Esophagus muscularis mucosa (tissue), 4 donors: ENCODE measurements around the gene PAXIP1. TPM values are rescaled to one million over a fixed set of nuclear protein-coding genes. Genes with fewer than 3 reads are reported as not detected.
A peak's percentile ranks its signal among the peaks of the same experiment; 100 is the strongest.

Source experiments
- DNase-seq: peaks from one replicate; pipeline ENCODE4 v3.0.0-alpha.2; 2017; ENCODE audit errors: extremely low spot score
- H3K27ac ChIP-seq, 4 donors: fragments of 200-600 bp; sonication (generic); replicated peaks in 1 of 4; 1 replicate in 3 of 4; 2 replicates in 1 of 4; pipeline ENCODE4 v1.5.1; 2016 to 2019; ENCODE audit warnings: mild to moderate bottlenecking in 1 of 4
- H3K27me3 ChIP-seq, 4 donors: fragments of 200-600 bp; sonication (generic); one replicate each; pipeline versions ENCODE4 v1.5.1 to v1.6.0; 2016 to 2019
- H3K36me3 ChIP-seq, 4 donors: fragments of 200-600 bp; sonication (generic); one replicate each; pipeline ENCODE4 v1.5.1; 2016 to 2019
- H3K4me1 ChIP-seq, 4 donors: fragments of 200-600 bp; sonication (generic); one replicate each; pipeline ENCODE4 v1.5.1; 2016 to 2019
- H3K4me3 ChIP-seq, 4 donors: fragments of 200-600 bp; sonication (generic); 1 replicate in 2 of 4; 2 replicates in 2 of 4; pipeline ENCODE4 v1.5.1; 2016 to 2019; ENCODE audit warnings: mild to moderate bottlenecking in 4 of 4, moderate library complexity in 1 of 4
- H3K9me3 ChIP-seq, 4 donors: fragments of 200-600 bp; sonication (generic); 1 replicate in 3 of 4; 2 replicates in 1 of 4; pipeline ENCODE4 v1.5.1; 2016 to 2019
- EP300 ChIP-seq: sonication (generic); formaldehyde crosslinking; IDR thresholded peaks from one replicate; pipeline ENCODE4 v1.6.1; 2017; ENCODE audit warnings: antibody characterized with exemption
- POLR2A ChIP-seq: fragments of 450-650 bp; IDR thresholded peaks from one replicate; pipeline ENCODE4 v1.6.1; 2017; ENCODE audit warnings: antibody characterized with exemption, moderate library complexity, mild to moderate bottlenecking, low read depth
- POLR2AphosphoS5 ChIP-seq, 2 donors: sonication (generic); formaldehyde crosslinking; IDR thresholded peaks; one replicate each; pipeline ENCODE4 v1.6.1; 2017; ENCODE audit warnings: antibody characterized with exemption in 2 of 2
- WGBS: methylation state at CpG from one replicate; pipeline ENCODE4 v1.1.5; 2018; 5-methylcytosine and 5-hydroxymethylcytosine counted together
- intact Hi-C: fragments of 100-400 bp; cut with DNase I; formaldehyde crosslinking; loops from one replicate; pipeline ENCODE4 v1.15.1; 2023
- total RNA-seq, 4 donors: library from RNA; depleted of rRNA; stranded (reverse); fragments of >200 nt; gene quantifications; one replicate each; pipeline versions ENCODE4 v1.1.0 to v1.2.1, GENCODE V29; 2016
- TF ChIP-seq, protein P1 (sequence below), 3 experiments: fragments of 200-600 bp in 2 of 3; fragments of 450-650 bp in 1 of 3; sonication (generic) in 2 of 3; IDR thresholded peaks; one replicate each; pipeline ENCODE4 v1.5.1; 2017 to 2019; ENCODE audit warnings: antibody characterized with exemption in 3 of 3, mild to moderate bottlenecking in 2 of 3, moderate library complexity in 1 of 3

The PAXIP1 gene
- total RNA-seq, 4 donors from 2014 or later, result 7.6 to 12.3 (median 9.5) TPM

DNA sequence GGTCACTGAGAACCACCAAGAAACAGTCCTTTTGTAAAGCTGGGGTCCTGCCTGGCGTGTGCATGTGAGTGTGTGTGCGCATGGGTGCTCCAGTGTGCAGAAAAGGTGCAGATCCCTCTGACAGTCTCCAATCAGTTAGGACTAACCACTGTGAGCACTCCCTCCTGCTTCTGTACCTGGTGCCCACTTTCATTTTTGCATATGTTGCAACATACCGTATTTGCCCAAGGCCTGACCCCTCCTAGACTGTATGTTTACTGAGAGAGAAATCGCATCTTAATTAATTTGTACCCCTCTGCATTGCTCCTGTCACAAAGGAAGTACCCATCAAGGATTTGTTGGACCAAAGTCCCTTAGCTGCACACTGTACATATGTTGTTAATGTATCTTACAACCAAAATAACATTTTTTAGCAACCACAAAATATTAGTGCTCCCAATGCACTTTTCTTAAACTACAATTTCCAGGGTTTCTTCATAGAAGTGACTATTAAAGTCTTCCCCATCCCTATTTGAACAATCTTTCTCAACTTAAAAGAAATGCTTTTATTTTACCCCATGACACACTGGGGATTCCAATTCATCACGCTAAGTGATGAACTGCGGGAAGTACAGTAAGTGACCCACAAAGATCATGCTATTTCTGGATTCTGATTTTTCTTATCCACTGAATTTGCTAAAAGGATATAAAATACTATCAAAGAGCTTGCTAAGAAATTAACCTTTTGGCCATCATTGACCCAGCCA, 16.6 kb downstream of the PAXIP1 start:
- no peaks in the 10 kb centered on the region for H3K9me3 ChIP-seq
- H3K4me3 ChIP-seq, result no peak overlapping the region
- intact Hi-C loops, result no loop called here
- peaks cover 0 to 34% (median 8%) of the 10 kb centered on the region in 4 donors for H3K36me3 ChIP-seq
- no peak for DNase-seq
- peaks cover 0 to 18% (median 14%) of the 10 kb centered on the region in 4 donors for H3K4me1 ChIP-seq
- TF ChIP-seq POLR2AphosphoS5 (IDR thresholded peaks at IDR 0.05) (no peak), EP300 (no peak), POLR2A (no peak)
- TF ChIP-seq, protein P1, sequence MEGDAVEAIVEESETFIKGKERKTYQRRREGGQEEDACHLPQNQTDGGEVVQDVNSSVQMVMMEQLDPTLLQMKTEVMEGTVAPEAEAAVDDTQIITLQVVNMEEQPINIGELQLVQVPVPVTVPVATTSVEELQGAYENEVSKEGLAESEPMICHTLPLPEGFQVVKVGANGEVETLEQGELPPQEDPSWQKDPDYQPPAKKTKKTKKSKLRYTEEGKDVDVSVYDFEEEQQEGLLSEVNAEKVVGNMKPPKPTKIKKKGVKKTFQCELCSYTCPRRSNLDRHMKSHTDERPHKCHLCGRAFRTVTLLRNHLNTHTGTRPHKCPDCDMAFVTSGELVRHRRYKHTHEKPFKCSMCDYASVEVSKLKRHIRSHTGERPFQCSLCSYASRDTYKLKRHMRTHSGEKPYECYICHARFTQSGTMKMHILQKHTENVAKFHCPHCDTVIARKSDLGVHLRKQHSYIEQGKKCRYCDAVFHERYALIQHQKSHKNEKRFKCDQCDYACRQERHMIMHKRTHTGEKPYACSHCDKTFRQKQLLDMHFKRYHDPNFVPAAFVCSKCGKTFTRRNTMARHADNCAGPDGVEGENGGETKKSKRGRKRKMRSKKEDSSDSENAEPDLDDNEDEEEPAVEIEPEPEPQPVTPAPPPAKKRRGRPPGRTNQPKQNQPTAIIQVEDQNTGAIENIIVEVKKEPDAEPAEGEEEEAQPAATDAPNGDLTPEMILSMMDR (IDR thresholded peaks at IDR 0.05), result no peak
- H3K27me3 ChIP-seq, result no peaks in the 10 kb centered on the region
- H3K27ac ChIP-seq, result no peak overlapping the region
- WGBS, result 98% methylated on average over 6 of the region's 6 CpGs

- Histone ChIP-seq H3K9me3 (no peaks in the 10 kb centered on the region), H3K36me3 (peaks cover 0 to 34% (median 11%) of the 10 kb centered on the region in 4 donors), H3K27ac (peak overlapping the region in 1 of 4 donors; percentile 5), H3K4me1 (peaks cover 0 to 18% (median 14%) of the 10 kb centered on the region in 4 donors), H3K27me3 (no peaks in the 10 kb centered on the region), H3K4me3 (no peak overlapping the region)
- no peak for DNase-seq
- intact Hi-C loops, result no loop called here
- 77% methylated on average over 6 of the region's 6 CpGs for WGBS
- TF ChIP-seq POLR2A (no peak), POLR2AphosphoS5 (IDR thresholded peaks at IDR 0.05) (no peak), EP300 (no peak)
- TF ChIP-seq, protein P1 (IDR thresholded peaks at IDR 0.05), result no peak
These were observed 17.7 kb downstream of the PAXIP1 start for GRCh38 chr7:154985230-154985629.

DNA sequence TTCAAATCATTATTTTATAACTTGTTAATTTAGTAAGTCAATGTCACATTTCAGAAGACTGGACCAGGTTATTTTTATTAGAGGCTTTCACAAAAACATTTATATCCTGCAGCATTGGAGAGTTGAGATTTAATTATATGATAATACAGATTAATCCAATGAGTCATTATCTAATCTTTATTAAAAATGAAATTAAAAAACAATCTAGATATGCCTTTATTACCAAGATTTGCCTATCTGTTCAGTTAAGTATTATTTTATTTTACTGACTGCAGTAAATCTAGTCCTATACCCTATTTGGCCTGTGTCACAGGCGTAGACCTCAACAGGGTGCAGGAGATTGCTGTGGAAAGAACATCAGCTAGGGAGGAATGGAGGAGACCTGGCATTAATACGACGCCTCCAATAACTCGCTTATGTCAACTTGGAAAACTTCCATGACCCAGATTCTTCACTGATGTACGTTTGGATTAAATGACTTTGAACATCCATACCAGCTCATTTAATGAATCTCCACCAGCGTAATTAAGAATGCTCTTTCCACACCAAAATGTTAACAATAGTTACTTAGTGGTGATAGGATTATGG, 18.2 kb downstream of the PAXIP1 start:
- H3K27me3 ChIP-seq, result no peaks in the 10 kb centered on the region
- H3K36me3 ChIP-seq, result peaks cover 0 to 33% (median 12%) of the 10 kb centered on the region in 4 donors
- H3K27ac ChIP-seq, result peak overlapping the region in 2 of 4 donors; percentile 2 to 5
- H3K4me3 ChIP-seq, result no peak overlapping the region
- no peaks in the 10 kb centered on the region for H3K9me3 ChIP-seq
- intact Hi-C loops, result no loop called here
- TF ChIP-seq POLR2AphosphoS5 (IDR thresholded peaks at IDR 0.05) (no peak), EP300 (no peak), POLR2A (no peak)
- TF ChIP-seq, protein P1 (IDR thresholded peaks at IDR 0.05), result no peak
- DNase-seq, result no peak
- 36% methylated on average over 6 of the region's 6 CpGs for WGBS
- H3K4me1 ChIP-seq, result peaks cover 0 to 18% (median 14%) of the 10 kb centered on the region in 4 donors

- no peak overlapping the region for H3K4me3 ChIP-seq
- no peaks in the 10 kb centered on the region for H3K9me3 ChIP-seq
- DNase-seq, result no peak
- no peak overlapping the region for H3K27ac ChIP-seq
- TF ChIP-seq POLR2A (no peak), POLR2AphosphoS5 (IDR thresholded peaks at IDR 0.05) (no peak), EP300 (no peak)
- TF ChIP-seq, protein P1 (IDR thresholded peaks at IDR 0.05), result no peak
- no peaks in the 10 kb centered on the region for H3K27me3 ChIP-seq
- WGBS, result 85% methylated on average over 3 of the region's 3 CpGs
- H3K4me1 ChIP-seq, result no peaks in the 10 kb centered on the region
- peaks cover 6 to 60% (median 33%) of the 10 kb centered on the region in 4 donors for H3K36me3 ChIP-seq
- intact Hi-C loops, result no loop called here
These were observed 24.9 kb downstream of the PAXIP1 start for GRCh38 chr7:154978017-154978416.
